GM19397 (cell line): Measurements from ENCODE around the gene SLC6A15.

Experiments
- ATAC-seq: cut with Tn5 transposase; IDR thresholded peaks from one replicate; pipeline ENCODE4 v1.9.1; 2021; ENCODE audit warnings: mild to moderate bottlenecking, moderate library complexity; ENCODE audit not compliant: unreplicated experiment

Gene SLC6A15

GRCh38 chr12:84875241-84875640 is 37.4 kb downstream of the SLC6A15 start:
- no peak for ATAC-seq

DNA sequence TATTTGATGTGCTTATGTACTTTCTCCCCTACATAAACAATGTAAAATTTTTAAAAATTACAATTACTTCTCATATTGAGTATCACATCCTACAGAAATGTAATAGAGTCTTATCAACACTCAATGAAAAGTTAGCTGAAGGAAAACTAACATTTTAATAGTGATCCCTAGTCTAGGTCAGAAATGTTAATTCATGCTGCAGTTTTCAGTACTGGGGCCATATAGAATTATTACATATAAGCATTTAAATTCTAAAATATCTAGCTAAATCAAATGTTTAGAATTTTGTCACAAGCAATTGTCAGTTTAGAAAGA is 37.8 kb downstream of the SLC6A15 start:
- no peak for ATAC-seq

GRCh38 chr12:84874125-84874824 is 38.3 kb downstream of the SLC6A15 start:
- peak; percentile 86 for ATAC-seq

- no peak for ATAC-seq
Measured at GRCh38 chr12:84862186-84862585, 50.4 kb downstream of the SLC6A15 start.

GRCh38 chr12:84860718-84861117 is 51.9 kb downstream of the SLC6A15 start:
- ATAC-seq = no peak

DNA sequence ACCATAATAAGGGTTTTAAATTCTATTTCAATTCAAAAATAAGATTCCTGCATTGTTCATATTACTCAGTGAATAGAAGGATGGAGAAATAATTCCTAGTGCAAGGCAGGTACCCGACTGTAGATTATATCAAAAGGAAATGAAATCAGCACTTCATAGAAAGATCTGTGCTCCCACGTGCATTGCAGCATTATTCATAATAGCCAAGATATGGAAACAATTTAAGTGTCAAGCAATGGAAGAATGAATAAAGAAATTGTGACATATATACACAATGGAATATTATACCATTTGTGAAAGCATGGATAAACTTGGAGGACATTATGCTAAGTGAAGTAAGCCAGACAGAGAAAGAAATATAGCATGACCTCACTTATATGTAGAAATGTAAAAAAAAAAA is 53.8 kb downstream of the SLC6A15 start:
- no peak for ATAC-seq

DNA sequence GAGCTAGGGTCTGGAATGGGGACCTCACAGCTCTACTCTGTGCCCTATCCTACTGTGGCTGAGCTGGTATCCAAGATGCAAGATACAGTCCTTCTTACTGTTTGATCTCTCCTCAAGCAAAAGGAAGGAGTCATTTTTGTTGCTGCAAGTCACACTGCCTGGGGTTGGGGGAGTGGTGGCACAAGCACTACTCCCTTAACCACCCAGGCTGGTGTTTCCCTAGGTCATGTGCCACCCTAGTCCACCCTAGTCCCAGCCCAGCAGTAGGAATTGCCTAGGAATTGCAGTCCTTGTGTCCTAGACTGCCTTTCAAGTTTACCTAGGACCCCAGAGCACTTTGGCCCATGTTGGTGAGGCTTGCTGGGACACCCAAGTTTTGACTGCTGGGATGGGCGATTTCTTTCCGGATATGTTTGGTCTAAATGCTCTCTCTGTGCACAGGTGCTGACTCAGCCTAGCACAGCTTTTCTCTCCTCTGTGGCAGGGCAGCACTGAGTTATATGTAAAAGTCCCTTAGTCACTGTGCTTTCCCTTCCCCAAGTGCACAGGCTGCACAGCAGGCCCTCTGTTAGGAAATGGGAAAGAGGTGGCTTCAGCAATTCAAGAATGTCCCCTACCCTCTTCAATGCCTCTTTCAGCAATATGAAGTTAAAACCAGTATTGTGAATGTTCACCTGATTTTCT is 54.9 kb downstream of the SLC6A15 start:
- no peak for ATAC-seq

- ATAC-seq = no peak
Measured at GRCh38 chr12:84856156-84856900, 56.3 kb downstream of the SLC6A15 start.

GRCh38 chr12:84843593-84844144 is 68.9 kb downstream of the SLC6A15 start:
- ATAC-seq = no peak

- ATAC-seq = no peak
Measured at GRCh38 chr12:84842406-84843013, 70.1 kb downstream of the SLC6A15 start.

DNA sequence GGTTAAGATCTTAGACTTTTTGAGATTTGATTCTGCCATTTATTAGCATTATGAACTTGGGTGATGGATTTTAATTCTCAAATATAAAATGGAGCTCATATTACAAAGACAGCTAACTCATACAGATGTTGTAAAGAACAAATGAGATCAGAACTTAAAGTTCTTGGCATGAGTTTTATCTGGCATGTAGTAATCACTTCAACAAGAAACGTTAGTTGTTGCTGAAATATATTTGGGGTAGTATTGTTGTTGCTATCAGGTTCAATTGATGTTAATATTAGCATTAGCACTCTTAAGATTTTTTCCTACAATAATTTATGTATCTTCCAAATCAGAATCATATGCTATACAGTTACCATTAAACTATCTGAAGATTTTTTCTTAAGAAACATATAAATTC is 71.0 kb downstream of the SLC6A15 start:
- no peak for ATAC-seq

DNA sequence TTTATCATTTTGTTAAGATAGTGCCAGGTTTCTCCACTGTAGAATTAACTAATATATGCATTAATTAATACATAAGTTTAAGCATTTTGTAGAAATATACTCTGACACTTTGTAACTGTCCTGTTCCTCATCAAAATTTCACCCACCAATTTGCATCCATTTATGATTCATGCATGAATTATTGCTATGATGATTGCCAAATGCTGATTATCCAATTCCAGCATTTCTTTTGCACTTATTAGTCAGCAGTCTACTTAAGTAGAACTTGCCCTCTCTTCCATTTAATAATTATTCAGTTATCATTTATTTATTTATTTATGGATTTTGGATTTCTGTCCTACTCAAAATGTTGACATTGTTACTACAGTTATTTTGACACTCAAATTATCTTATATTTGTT is 72.2 kb downstream of the SLC6A15 start:
- ATAC-seq = no peak

GRCh38 chr12:84826925-84827324 is 85.7 kb downstream of the SLC6A15 start:
- no peak for ATAC-seq

DNA sequence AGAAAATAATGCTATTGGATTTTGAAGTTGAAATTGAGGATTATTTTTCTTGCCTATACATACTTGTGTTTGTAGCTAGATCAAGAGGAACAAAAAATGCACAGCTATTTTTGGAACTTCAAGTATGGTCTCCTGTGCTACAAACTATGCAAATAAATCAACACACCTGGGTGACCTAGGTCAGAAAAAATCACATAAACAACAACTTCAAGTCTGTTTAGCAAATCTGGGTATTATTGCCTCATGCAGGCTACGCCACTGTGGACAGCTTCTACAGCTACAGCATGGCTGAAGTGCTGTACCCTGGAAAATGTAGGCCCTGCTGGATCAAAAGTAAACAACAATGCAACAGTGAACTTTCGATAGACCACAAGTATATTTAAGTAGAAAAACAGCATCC is 87.5 kb downstream of the SLC6A15 start:
- ATAC-seq = peak; percentile 52

GRCh38 chr12:84822525-84822924 is 90.1 kb downstream of the SLC6A15 start:
- ATAC-seq = no peak

- ATAC-seq = no peak
Measured at GRCh38 chr12:84816916-84817695, 95.5 kb downstream of the SLC6A15 start.

DNA sequence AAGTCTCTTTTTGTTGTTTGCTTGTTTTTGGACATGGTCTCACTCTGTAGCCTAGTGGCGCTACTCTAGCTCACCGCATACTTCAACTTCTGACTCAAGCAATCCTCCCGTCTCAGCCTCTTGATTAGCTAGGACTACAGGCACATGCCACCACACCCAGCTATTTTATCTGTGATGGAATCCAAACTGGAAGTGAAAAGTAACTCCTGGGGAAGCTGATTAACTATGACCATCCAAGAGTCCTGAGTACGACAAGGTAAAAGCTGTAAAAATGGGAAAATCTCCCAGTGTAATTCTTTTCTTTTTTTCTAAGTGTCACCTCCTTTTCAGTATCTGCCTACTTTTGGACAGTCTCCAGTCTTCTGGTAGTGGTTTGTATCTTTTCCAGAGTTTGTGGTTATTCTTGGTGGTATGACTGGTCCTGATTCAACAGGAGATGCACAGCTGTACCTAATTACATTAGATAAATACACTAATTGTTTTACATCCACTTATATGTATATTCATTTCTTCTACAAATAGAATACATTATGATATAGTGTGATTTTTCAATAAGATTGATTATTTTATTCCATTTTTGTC is 97.8 kb downstream of the SLC6A15 start:
- no peak for ATAC-seq

GRCh38 chr12:84813780-84814663 is 98.6 kb downstream of the SLC6A15 start:
- ATAC-seq = peak; percentile 57

DNA sequence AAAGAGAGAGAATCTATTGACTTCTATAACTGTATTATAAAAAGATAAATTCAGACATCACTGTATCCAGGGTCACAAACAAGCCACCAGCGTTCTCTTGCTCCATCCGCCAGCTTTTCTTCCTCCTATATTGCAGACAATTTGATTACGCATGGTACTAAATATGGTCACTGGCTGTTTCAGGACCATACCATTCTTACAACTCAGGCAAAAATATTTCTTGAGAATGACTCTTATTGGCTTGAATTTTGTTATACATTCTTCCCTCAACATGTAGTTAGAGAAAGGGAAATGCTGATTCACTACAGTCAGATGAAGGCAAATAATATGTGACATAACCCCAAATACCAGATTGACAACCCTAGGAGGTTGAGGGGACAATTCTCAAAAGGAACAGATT is 101.3 kb downstream of the SLC6A15 start:
- no peak for ATAC-seq
